GM04503 (cell line): Measurements from ENCODE around the gene SPX.

Source experiments
- DNase-seq: peaks from one replicate; pipeline ENCODE4 v3.0.0-alpha.2; 2012; ENCODE audit warnings: low read depth

SPX gene

GRCh38 chr12:21538061-21538653 is 12.1 kb downstream of the SPX start:
- DNase-seq: no peak

GRCh38 chr12:21539797-21540196 is 13.7 kb downstream of the SPX start:
- no peak for DNase-seq

- no peak for DNase-seq
Measured at GRCh38 chr12:21541773-21542172, 15.7 kb downstream of the SPX start.

- DNase-seq: no peak
Measured at GRCh38 chr12:21542403-21542802, 16.3 kb downstream of the SPX start.

- no peak for DNase-seq
Measured at GRCh38 chr12:21543151-21543550, 17.1 kb downstream of the SPX start.

GRCh38 chr12:21545557-21545956 is 19.5 kb downstream of the SPX start:
- no peak for DNase-seq

- DNase-seq: no peak
Measured at GRCh38 chr12:21546716-21547115, 20.6 kb downstream of the SPX start.

- DNase-seq: no peak
Measured at GRCh38 chr12:21547437-21547836, 21.3 kb downstream of the SPX start.

- DNase-seq: no peak
Measured at GRCh38 chr12:21551841-21552465, 25.9 kb downstream of the SPX start.

- DNase-seq: no peak
Measured at GRCh38 chr12:21552635-21553328, 26.7 kb downstream of the SPX start.

GRCh38 chr12:21553329-21553675 is 27.2 kb downstream of the SPX start:
- DNase-seq: no peak

GRCh38 chr12:21558100-21558679 is 32.1 kb downstream of the SPX start:
- no peak for DNase-seq

- no peak for DNase-seq
Measured at GRCh38 chr12:21559855-21560569, 33.9 kb downstream of the SPX start.

- no peak for DNase-seq
Measured at GRCh38 chr12:21561158-21561557, 35.1 kb downstream of the SPX start.

- DNase-seq: no peak
Measured at GRCh38 chr12:21562859-21563258, 36.8 kb downstream of the SPX start.

GRCh38 chr12:21566223-21566906 is 40.3 kb downstream of the SPX start:
- DNase-seq: no peak

GRCh38 chr12:21566907-21567394 is 40.9 kb downstream of the SPX start:
- no peak for DNase-seq

GRCh38 chr12:21568115-21568514 is 42.0 kb downstream of the SPX start:
- no peak for DNase-seq

GRCh38 chr12:21571046-21571445 is 45.0 kb downstream of the SPX start:
- no peak for DNase-seq

GRCh38 chr12:21573733-21574358 is 47.8 kb downstream of the SPX start:
- DNase-seq: no peak

- no peak for DNase-seq
Measured at GRCh38 chr12:21576431-21576830, 50.3 kb downstream of the SPX start.
